COLO668 (cell line): ENCODE results near the gene CDC34.

Experiments
- DNase-seq: peaks from one replicate; lab custom pipeline; 2025; ENCODE audit not compliant: unreplicated experiment; lab: John Stamatoyannopoulos, UW

Gene CDC34

GRCh38 chr19:585551-586110 is 54.1 kb downstream of the CDC34 start:
- DNase-seq, result no peak

GRCh38 chr19:588093-588740 is 56.7 kb downstream of the CDC34 start:
- DNase-seq, result peak; percentile 95

GRCh38 chr19:588741-589692 is 57.5 kb downstream of the CDC34 start:
- peak; percentile 73 for DNase-seq

- peak; percentile 26 for DNase-seq
Observed at GRCh38 chr19:589693-590395, 58.3 kb downstream of the CDC34 start, which contains the start of gene HCN2. Gene HCN2, plus strand, starts transcription at chr19:589881. Its CDS starts 65 bp downstream, at chr19:589946.

- peak; percentile 61 for DNase-seq
Observed at GRCh38 chr19:590396-590745, 58.8 kb downstream of the CDC34 start.

- no peak for DNase-seq
Observed at GRCh38 chr19:590750-591098, 59.2 kb downstream of the CDC34 start.

- no peak for DNase-seq
Observed at GRCh38 chr19:591099-591958, 59.8 kb downstream of the CDC34 start.
